GM18873 (cell line): ENCODE data around the gene KIAA1217.

Experiments
- ATAC-seq: cut with Tn5 transposase; IDR thresholded peaks from one replicate; pipeline ENCODE4 v1.9.1; 2021; ENCODE audit warnings: mild to moderate bottlenecking, moderate library complexity, moderate number of reproducible peaks; ENCODE audit not compliant: unreplicated experiment, low FRiP score

KIAA1217 gene

DNA sequence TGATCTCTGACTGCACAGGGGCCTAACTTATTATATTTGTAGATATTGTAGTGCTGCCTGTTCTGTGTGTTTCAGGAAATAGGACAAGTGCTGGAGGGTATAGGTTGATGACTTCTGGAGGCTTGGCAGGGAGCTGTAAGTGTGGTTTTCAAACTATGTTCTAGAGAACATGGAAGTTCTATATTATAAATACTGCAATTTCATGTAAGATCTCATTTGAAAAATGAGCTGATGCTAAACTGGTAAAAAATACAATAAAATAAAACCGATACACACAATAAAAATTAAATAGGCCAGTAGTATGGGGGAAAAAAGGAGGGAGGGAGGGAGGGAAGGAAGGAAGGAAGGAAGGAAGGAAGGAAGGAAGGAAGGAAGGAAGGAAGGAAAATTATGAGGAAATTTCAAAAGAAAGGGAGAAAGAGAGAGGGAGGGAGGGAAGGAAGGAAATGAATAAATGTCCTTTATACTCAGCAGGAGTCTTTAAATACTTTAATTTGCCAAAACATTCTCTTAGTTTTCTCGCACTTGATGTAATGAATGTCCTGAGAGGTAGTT is 181.3 kb downstream of the KIAA1217 start:
- no peak for ATAC-seq

DNA sequence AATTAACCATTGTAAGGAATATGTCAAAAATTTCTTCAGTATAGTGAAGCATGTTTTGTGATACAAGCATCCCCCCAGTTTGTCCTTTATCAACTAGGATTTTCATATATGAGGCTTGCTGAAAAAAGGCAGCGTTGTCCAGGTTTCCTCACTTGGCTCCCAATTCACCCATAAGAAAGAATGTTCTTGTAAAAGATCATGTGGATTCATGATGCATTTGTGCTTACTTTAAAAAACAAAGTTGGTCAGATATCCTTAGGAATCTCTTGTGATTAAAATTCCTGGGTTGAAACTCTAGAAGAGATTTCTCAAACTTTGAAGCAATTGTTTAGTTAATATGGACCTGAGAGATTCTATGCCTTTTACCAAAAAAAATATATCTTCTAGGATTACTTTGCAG is 181.8 kb downstream of the KIAA1217 start:
- no peak for ATAC-seq

DNA sequence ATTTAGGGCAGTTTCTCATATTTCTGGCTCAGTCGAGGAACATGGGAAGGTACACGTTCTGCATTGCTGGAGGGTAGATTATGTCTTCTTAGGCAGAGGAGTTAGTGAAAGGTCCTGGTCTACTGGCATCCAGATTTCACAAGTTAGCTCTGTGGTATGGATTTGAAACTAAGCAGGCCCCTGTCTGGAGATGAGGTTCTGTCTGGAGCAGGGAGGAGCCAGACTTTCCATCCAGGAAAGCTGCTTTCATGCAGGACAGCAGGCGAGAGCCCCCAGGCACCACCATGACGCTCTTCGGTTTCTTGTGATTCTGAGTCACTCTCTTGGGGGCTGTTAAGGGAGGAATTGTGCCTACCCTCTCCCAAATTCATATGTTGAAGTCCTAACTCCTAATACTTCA is 184.3 kb downstream of the KIAA1217 start:
- no peak for ATAC-seq

DNA sequence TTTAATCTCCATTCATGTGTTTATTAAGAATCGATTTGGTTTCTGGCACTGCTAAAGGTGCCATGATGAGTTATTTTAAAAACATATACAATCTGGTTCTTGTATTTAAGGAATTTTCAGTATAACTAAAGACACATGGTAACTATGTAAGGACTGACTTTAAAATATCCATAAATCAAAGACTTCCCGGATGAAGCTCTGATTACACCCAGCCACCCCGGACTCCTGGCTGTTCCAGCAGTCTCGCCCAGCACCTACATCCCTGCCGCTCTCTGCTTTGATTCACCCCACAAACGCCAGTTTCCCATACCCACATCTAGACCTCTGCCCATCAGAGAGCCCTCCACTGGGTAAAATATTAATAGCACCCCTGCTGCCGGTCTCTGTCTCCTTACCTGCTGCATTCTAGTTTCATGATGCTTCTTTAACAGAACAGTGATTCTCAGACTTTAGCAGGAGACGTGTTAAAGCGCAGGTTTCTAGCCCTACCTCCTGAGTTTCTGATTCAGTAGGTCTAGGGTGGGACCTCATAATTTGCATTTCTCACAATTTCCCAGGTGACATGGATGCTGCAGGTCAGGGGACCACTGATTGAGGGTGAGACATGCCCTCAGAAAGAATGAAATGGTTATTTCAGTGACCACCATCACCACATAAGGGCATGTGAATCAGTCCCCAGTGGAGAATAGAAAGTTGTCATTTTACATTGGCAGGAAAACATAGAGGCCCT is 185.7 kb downstream of the KIAA1217 start:
- peak; percentile 62 for ATAC-seq

DNA sequence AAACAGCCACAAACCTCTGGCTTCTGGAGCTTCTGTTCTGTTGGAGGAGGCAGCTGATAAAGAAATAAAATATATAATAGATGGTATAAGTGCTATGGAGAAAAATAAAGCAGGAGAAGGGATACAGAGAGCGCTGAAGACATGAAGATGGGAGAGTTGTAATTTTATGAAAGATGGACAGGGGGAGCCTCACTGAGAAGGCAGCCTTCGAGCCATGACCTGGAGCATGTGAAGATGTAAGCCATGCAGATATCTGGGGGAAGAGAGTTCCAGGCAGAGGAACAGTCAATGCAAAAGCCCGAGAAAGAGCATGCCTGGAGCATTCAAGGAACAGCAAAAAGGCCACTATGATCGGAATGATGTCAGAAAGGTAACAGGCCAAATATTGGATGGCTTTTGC is 187.5 kb downstream of the KIAA1217 start:
- ATAC-seq: no peak

DNA sequence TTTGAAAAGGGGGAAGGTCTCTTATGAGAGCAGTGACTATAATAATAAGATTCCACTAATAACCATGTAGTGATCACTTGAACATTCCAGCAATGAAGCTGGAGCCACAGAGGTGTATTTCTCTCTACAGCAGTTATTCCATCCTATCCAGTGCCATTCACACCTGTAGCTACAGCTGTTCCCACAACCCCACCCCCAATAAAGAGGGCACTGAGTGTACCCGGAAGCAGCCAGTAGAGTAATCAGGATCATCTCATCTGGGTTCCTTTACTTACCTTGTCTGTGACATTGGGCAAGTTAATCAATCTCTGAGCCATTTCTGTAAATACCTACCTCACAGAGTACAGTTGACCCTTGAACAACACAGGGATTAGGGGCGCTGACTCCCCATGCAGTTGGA is 188.7 kb downstream of the KIAA1217 start:
- ATAC-seq: no peak

DNA sequence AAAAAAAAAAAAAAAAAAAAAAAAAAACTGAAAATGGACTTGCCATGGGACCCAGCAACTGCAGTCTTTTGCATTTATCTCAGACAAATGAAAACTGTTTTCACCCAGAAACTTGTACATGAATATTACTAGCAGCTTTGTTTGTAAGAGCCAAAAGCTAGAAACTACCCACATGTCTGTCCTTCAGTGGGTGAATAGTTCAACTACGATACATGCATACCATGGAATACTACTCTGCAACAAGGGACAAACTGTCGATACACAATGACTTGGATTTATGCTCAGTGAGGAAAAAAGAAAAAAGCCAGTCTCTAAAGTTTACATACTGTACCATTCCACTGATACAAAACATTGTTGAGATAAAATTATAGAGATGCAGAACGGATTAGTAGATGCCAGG is 195.6 kb downstream of the KIAA1217 start:
- ATAC-seq: no peak

DNA sequence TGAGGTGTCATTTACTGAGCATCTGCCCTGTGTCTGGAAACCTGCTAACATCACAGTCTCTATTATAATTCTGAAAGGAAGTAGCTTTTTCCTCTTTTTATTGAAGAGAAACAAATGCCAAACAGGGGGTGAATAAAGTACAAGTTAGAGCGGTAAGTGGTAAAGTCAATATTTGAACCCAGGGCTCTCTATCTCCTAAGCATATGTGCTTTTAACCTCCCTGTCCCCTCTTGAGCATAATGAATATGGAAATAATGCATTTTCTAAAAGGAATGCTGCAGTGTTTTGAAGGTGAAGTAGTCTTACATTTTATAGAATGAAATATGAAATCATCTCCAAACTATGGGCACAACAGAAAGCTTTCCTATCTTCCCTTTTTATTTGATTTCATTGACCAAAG is 196.7 kb downstream of the KIAA1217 start:
- no peak for ATAC-seq

DNA sequence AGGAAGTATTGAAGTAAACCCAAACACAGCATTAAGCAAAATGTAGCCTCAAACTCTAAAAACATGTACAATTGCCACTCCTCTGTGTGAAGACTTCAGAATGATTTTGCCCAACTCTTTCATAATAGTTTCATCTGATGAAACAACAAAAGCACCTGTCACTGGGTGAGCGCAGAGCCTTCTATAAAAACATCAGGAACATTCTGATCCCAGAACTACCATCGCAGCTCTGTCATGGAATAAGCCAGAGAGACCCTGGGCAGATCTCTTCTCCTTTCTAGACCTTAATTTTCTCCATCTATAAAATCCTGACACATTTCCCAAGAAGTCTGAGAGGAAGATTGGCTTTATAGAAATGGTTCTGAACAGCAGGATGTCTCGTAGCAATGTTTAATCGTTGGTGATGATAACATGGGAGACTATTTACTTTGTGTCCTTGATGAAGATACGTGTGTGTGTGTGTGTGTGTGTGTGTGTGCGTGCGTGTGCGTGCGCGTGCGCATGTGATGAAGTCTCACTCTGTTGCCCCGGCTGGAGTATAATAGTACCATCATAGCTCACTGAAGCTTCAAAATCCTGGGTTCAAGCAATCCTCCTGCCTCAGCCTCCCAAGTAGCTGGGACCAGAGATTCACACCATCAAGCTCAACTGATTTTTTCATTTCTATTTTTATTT is 198.0 kb downstream of the KIAA1217 start:
- no peak for ATAC-seq

DNA sequence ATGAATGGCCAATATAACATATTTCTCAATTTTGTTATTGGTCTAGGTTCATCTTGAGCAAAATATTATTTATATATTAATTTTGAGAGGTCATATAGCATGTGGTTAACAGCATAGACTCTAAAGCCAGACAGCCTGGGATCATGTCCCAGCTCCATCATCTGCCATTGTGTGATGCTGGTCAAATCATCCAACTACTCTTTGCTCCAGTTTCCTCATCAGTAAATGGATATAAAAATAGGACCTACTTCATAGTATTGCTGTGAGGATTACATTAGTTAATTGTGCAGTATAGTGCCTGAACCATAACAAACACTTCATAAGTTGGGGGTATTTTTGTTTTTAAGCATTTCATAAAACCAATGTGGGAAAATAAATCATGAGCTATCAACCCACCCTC is 199.0 kb downstream of the KIAA1217 start:
- no peak for ATAC-seq

DNA sequence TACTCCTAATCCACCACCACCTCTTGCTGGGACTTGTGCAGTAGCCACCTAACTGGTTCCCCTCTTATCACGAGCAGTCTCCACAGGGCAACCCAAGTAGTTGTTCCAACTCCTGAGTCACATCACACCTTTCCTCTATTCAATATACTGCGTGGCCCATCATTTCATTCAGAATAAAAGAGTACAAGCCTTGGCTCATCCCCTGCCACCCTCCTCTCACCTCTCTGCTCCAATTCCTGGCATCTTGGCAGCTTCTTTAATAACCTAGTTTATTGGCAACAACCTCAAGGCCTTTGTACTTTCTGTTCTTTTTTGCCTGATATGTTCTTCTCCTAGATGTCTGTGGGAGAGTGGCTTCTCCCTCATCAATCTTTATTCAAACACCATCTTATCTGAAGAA is 199.4 kb downstream of the KIAA1217 start:
- no peak for ATAC-seq

DNA sequence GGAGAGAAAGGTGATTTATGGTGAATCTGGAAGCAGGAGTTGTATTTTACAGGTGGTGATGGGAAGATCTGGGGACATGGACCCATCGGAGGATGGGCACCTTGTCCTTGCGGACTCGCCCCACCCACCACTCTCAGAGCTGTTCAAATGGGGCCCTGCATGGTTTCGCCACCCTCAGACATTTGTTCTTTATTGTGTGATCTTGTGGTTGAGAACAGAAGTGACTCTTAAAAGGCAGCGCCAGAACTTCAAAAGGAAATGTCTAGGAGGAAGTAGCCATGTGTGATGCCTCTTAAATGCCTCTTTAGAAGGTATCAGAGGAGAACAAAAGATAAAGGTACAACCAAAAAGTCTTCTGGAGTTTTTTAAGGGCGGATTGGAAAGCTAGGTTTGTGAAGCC is 205.7 kb downstream of the KIAA1217 start:
- ATAC-seq: no peak

DNA sequence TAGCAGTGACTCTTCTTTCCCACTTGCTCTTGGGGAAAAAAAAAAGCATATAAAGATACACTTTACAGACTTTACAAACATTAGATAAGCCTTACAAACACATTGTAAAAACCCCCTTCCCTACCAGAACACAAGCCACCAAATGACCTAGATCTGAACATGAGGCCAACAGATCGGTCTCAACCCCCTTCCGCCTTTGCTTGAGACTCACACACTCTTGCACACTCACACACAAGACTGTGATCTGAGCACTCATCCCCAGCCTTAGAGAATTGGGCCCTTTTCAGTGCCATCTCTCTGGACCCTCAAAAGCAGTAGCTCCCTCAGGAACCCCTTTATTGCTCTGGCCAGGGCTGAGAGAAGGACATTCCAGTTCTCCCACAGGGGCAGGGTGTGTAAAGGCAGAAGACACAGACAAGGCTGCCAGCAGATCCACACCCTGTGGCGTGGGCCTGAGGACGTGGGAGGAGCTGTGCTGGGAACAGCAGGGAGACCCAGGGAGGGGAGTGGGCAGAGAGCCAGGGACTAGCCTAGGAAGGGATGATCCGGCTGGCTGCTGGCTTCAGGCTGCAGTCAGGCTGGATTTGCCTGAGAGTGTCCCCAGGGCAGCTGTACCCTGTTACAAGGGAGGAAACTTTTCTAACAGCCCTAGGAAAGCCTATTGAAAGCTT is 206.7 kb downstream of the KIAA1217 start:
- no peak for ATAC-seq

DNA sequence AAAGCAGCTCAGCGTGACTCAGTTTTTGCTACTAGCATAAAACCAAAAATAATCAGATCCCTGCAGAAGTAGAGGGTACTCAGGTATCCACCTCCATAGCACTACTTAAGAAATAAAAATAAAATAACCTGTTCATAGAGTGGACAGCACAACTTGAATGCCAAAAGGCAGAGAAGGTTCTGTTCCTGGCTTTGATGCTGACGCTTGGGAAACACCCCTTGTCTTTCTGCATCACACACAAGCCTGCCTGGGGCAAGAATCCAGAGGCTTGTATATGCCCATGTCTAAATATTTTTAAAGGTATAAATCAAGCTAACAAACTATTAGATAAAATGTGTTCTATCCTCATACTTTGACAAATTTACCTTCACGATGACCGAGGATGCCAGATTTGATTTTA is 207.3 kb downstream of the KIAA1217 start:
- no peak for ATAC-seq

DNA sequence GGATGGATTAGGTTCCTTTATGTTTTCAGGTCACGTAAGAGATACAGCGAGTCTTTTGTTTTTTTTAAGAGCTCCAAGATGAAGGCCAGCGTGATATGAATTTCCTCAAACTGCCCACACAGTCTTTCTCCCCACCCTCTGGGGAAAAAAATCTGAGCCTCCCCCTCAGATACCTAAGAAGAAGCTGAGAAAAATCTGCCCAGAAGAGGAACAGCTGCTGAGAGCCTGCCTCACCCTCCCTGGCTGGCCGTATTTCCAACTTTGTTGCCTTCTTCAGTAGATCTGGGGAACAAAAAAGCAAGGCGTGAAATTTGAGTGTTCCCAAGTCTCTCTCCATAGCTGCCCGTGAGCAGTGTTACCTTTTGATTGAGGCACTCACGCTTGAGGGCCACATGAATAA is 208.1 kb downstream of the KIAA1217 start:
- ATAC-seq: no peak

DNA sequence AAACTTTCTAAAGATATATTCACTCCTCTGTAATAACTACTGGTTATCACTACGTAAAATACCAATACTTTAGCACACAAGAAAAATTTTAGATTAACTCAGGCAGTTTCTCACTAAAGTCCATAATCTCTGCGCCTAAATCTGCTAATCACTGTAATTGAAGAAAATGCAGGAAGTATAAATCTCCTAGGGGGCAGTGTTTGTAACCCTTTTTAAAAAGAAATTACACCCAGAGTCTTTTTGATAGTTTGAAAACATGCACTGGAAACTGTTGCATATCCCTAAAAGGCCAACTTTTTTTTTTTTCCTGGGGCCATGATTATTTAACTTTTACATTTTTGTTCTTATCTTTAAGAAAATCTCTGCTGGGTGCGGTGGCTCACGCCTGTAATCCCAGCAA is 209.6 kb downstream of the KIAA1217 start:
- ATAC-seq: no peak

DNA sequence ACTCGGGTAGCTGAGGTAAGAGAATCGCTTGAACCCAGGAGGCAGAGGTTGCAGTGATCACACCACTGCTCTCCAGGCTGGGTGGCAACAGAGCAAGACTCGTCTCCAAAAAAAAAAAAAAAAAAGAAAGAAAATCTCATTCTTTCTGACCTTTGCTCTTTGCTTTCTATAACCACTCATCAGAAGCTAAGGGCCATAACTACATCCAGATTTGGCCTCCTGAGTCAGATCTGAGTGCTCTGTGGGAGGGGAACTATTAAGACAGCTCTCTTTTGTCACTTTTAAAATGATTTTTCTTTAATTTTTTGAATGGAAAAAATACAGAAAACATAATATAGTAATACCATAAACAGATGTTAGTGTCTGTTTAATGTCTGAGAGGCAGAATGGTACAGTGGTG is 210.1 kb downstream of the KIAA1217 start:
- no peak for ATAC-seq

DNA sequence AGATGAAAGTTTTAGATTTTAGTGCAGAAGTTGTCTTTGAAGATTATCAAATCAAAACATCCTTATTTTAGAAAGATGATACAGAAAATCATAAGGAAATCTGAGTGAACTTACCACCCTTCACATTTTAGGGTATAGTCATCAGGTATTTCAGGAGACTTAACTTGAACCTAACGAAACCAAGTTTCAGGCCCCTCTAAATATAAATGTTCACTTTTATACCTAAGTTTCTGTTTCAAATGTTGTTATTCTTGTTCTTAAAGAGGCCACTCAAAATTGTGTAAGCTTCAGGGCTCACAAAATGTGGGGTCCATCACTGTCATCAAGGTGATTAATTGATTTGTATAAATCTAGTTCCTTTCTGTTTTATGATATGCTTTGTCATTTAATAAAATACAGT is 216.2 kb downstream of the KIAA1217 start:
- ATAC-seq: no peak

DNA sequence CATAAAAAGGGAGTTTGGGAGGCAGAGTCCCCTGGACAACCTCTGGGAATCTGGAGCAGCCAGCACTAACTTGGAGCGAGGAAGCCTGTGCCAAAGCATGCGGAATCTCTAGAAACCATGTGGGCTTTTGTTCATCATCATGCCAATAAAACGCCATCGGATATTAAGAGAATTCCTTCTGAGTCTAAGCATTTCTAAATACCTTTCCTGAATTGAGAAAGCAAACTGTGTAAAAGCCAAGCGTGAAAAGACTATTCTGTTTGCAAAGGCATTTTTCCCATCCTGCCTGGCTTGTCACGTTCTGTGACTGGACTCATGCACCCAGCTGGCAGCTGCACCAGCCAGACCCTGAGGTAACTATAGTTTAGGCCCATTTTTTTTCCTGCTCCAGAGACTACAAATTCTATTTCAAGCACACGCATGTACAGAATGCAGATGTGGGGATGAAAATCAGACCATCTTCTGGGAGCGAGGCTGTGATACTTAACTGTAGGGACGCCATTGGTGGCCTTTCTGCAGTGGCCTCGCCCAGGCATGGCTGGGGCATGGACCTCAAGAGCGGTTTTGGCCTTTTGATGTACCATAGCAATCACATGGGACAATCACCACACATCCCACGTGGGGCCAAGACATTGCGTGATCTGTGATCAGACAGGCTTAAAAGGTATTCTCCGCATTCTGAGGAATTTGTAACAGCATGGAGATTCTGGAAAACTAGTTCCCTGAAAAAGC is 218.9 kb downstream of the KIAA1217 start:
- ATAC-seq: no peak

DNA sequence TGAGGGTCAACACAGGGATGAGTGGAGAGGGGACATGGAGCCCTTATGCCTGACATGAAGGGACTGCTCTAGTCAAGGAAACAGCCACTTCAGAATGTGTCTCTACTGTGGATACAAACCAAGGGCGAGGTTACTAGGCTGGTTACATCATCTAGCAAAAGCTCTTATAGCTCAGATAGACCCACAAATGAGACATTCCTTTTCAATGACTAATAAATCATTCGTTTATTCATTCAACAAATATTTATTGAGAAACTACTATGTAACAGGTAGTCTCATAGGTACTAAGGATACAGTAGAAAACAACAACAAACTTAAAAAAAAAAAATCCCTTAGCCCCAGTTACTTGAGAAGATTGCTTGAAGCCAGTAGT is 219.5 kb downstream of the KIAA1217 start:
- ATAC-seq: no peak

DNA sequence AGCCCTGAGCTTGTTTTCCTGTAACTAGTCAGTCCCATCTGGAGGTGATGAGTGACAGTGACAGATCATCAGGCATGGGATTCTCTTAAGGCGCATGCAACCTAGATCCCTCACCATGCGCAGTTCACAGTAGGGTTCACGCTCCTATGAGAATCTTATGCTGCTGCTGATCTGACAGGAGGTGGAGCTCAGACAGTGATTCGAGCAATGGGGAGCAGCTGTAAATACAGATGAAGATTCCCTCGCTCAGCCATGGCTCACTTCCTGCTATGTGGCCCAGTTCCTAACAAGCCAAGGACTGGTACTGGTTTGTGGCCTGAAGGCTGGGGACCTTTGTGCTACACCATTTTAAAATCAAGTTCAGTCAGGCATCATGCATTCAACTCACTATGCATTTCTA is 221.7 kb downstream of the KIAA1217 start:
- ATAC-seq: no peak
